ENCODE results near the gene TIMM17A.
"Not testable (repeated sequence)": the region's sequence is repeated elsewhere in the genome, so short reads cannot be mapped to it uniquely, and the experiment has no call there.

The TIMM17A gene

GRCh38 chr1:201955009-201955728 is at the start of gene TIMM17A:
TSS of gene TIMM17A (plus strand) at chr1:201955503. CDS start at chr1:201955527, 24 bp downstream.
- DNase-seq = peak; percentile 96

GRCh38 chr1:201906336-201906735 is 49.0 kb upstream of the TIMM17A start:
- DNase-seq = no peak

GRCh38 chr1:201907621-201908020 is 47.7 kb upstream of the TIMM17A start:
- DNase-seq = no peak

GRCh38 chr1:201911826-201912571 is 43.3 kb upstream of the TIMM17A start:
- no peak for DNase-seq

- no peak for DNase-seq
Measured at GRCh38 chr1:201912832-201913231, 42.5 kb upstream of the TIMM17A start.

- DNase-seq = no peak
Measured at GRCh38 chr1:201914456-201915235, 40.7 kb upstream of the TIMM17A start.

GRCh38 chr1:201916649-201917249 is 38.6 kb upstream of the TIMM17A start:
- peak; percentile 61 for DNase-seq

GRCh38 chr1:201917362-201918033 is 37.8 kb upstream of the TIMM17A start:
- no peak for DNase-seq

GRCh38 chr1:201918343-201918742 is 37.0 kb upstream of the TIMM17A start:
- no peak for DNase-seq

GRCh38 chr1:201921952-201922558 is 33.2 kb upstream of the TIMM17A start:
- no peak for DNase-seq

- DNase-seq = no peak
Measured at GRCh38 chr1:201925301-201925567, 30.1 kb upstream of the TIMM17A start.

GRCh38 chr1:201925981-201926645 is 29.2 kb upstream of the TIMM17A start:
- DNase-seq = no peak

- no peak for DNase-seq
Measured at GRCh38 chr1:201928266-201928665, 27.0 kb upstream of the TIMM17A start.

- DNase-seq = no peak
Measured at GRCh38 chr1:201930137-201930536, 25.2 kb upstream of the TIMM17A start.

GRCh38 chr1:201930803-201931202 is 24.5 kb upstream of the TIMM17A start:
- no peak for DNase-seq

- no peak for DNase-seq
Measured at GRCh38 chr1:201933840-201934430, 21.4 kb upstream of the TIMM17A start.

GRCh38 chr1:201937624-201938213 is 17.6 kb upstream of the TIMM17A start:
- DNase-seq = no peak

GRCh38 chr1:201938440-201939035 is 16.8 kb upstream of the TIMM17A start:
- no peak for DNase-seq

GRCh38 chr1:201939148-201939547 is 16.2 kb upstream of the TIMM17A start:
- DNase-seq = no peak

GRCh38 chr1:201939574-201939973 is 15.7 kb upstream of the TIMM17A start:
- DNase-seq = no peak

GRCh38 chr1:201940316-201940715 is 15.0 kb upstream of the TIMM17A start:
- DNase-seq = not testable (repeated sequence)

Measured in NCI-H1105 treated with DMSO at 0.1 percent for 48 hours (cell line).